A673 (cell line): ENCODE data around the gene PIMREG.

Experiments
- EZH2 ChIP-seq: fragments of 200-600 bp; sonication (generic); IDR thresholded peaks from 2 replicates; pipeline ENCODE4 v1.6.1; 2017; ENCODE audit warnings: borderline replicate concordance, low read depth, mild to moderate bottlenecking, mixed read lengths, antibody characterized with exemption, low read length; ENCODE audit not compliant: poor library complexity, severe bottlenecking
- TF ChIP-seq, protein P1 (sequence below): fragments of 300-800, 200-600 bp; sonication (generic); conservative IDR thresholded peaks from 2 replicates; pipeline ENCODE4 v1.5.1; 2017; ENCODE audit warnings: low read depth, mild to moderate bottlenecking, antibody characterized with exemption, low read length, moderate library complexity, mixed read lengths

DNA sequence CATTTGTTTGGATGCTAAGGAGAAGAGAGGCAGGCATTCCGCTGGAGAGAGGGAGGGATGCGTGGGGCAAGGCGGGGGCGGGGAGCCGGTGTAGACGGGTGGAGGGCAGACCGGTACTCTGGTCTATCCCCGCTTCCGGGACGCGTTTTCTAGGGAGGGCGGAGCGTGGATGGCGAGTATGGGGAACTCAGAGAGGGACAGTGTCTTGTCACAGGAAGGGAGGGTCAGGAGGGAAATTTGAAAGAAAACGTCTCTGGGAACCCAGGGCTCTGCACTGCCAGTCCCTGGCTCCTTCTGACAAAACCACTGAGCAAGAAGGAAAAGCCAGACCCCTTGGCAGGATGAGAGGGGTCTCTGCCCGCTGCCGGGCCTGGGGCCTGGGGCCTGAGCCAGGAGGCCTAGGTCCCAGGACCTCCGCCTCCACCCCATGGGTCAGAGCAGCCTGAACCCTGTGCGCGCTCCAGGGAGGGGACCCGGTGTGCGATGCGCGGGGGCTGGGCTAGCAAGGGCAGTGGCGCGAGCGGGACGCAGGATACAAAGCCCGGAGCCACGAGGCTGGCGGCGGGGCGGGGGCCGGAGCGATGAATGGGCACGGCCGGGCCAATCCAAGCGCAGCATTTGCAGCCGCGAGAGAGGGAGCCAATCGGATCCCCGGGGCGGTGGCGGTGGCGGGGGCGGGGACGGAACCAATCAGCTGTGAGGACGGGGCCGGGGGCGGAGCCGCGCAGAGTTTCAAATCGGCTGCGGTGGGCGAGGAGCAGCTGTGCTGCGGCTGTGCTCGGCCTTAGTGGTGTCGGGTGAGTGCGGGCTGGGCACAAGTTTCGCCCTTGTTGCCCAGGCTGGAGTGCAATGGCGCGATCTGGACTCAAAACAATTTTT lies at the start of gene PIMREG:
- TF ChIP-seq, protein P1, sequence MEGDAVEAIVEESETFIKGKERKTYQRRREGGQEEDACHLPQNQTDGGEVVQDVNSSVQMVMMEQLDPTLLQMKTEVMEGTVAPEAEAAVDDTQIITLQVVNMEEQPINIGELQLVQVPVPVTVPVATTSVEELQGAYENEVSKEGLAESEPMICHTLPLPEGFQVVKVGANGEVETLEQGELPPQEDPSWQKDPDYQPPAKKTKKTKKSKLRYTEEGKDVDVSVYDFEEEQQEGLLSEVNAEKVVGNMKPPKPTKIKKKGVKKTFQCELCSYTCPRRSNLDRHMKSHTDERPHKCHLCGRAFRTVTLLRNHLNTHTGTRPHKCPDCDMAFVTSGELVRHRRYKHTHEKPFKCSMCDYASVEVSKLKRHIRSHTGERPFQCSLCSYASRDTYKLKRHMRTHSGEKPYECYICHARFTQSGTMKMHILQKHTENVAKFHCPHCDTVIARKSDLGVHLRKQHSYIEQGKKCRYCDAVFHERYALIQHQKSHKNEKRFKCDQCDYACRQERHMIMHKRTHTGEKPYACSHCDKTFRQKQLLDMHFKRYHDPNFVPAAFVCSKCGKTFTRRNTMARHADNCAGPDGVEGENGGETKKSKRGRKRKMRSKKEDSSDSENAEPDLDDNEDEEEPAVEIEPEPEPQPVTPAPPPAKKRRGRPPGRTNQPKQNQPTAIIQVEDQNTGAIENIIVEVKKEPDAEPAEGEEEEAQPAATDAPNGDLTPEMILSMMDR: no peak
- TF ChIP-seq EZH2: no peak
